ENCODE measurements around the gene GPHB5.
"Not testable (repeated sequence)": the region's sequence is repeated elsewhere in the genome, so short reads cannot be mapped to it uniquely, and the experiment has no call there.

The GPHB5 gene, protein sequence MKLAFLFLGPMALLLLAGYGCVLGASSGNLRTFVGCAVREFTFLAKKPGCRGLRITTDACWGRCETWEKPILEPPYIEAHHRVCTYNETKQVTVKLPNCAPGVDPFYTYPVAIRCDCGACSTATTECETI

DNA sequence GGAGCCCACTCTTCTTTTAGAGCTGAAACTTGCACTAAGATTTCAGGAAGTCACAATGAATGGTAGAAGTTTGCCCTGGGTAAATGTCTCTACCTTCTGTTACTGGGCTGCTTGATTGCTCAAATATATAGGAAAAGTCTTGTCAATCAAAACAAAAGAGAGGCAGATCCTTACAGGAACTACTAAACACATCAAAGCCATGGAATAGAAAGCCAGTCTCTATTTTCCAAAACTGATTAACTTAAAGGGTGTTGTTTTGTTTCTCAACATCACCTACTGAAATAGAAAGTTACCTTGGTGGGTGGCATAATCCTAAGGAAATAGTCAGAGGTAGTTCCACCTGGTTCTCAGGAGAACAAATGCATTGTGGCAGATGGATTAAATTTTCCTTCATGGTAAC lies at the start of gene GPHB5:
TSS of gene GPHB5 (minus strand) at position 101 of the 400 bp plus-strand sequence. CDS start 1,086 bp downstream, outside the sequence.
- DNase-seq (ENCODE audit: low read depth, low spot score), result no peak

DNA sequence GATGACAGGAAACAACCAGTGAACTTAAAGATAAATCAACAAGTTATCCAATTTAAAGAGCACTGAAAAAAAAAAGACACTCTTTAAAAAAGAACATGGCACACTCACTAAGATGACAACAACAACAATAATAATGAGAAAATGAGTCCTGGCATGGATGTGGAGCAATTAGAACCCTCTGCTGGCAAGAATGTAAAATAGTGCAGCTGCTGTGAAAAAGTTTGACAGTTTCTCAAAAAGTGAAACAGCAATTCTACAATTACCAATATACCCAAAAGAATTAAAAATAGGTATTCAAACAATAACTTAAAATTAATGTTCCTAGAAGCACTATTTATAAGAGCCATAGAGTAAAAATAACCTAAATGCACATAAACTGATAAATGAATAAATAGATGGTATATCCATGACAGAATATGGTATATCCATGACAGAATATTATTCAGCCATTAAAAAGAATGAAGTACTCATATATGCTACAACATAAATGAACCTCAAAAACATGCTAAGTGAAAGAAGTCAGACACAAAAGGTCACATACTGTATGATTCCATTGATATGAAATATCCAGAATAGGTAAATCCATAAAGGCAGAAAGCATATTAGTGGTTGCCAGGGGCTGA lies 49.1 kb upstream of the GPHB5 start:
- no peak for DNase-seq (ENCODE audit: low read depth, low spot score)

DNA sequence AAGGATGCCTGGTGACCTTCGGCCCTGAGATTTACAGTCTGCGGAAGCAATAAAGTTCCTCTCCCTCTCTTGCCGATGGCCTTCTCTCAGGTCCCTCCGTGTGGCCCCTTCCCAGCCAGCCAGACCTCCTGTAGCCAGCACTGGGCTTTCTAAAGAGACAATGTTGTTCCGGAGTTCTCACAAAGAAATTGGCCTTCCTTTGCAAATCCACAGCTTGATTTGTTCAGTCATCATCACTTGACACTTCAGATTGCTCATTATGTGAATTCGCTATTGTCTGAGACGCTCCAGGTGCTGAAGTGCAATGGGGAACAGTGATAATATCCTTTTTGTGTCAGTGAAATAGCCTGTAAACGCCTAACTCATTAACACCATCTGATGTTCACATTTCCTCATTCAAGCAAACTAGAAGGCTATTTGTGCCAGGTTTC lies 43.7 kb upstream of the GPHB5 start:
- no peak for DNase-seq (ENCODE audit: low read depth, low spot score)

DNA sequence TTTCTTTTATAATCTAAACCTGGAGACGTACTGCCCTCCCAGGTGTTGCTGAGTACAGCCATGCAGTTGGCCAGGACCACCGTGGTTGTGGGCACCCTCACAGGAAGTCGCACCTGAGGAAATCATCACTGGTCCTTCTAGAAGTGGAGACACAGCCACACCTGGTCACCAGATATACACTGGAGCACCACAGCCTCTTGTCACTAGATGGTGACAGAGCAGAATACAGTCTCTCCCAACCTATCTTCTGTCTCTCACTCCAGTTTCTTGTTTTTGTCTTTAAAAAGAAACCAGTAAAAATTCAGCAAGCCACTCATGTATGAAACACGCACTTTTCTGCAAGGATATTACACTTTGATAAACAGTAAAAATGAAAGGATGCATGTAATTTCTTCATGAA lies 43.1 kb upstream of the GPHB5 start:
- DNase-seq (ENCODE audit: low read depth, low spot score), result no peak

DNA sequence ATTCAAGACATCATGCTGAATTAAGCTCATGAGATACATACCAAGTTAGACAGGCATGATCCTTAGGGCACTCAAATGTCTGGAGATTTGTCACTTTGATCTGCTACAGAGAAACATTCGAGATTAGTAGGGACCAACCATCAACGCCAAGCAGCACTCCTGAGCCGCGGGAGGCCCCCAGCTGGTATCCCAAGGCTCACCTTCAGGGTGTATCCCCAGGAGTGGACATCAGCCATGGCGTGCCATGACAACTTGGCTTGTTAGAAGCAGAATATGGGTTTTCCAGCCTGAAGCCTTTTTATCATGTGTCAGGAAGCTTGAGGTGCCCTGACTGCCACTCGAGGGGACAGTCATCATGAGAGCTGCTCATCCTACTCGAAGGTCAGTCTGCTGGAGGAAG lies 39.1 kb upstream of the GPHB5 start:
- no peak for DNase-seq (ENCODE audit: low read depth, low spot score)

DNA sequence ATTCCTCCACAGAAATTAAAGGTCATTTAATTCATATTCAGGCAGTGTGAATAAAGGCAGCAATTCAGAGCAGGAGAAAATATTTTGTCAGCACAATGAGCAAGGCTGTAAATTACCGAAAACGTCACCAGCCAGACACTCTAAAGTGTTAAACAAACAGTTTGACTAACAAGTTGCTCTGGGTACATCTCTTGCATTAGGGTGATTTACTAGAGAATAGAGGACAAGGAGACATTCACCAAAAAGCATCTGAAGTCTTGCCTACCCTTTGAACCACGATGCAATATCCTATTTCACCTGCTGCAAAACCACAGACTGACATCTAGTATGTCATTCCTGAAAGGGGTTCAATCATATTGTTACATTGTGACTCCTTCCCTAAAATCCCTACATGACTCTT lies 27.1 kb upstream of the GPHB5 start:
- DNase-seq (ENCODE audit: low read depth, low spot score), result no peak

DNA sequence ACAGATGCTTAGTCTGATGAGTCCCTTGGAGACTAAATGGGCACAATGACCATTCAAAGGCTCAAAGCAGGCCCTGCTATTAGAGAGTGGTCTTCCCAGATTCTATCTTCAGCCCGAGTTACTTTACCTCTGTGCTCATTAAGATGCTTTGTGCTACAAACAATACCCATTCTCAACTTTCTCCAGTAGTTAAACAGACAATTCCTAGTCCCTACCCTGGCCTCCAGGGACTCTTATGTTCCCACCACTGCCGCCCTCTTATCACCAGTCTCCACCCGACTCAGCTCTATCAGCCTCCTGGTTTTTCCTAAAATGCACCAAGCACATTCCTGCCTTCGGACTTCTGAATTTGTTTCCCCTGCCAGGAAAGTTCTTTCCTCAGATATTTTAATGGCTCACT lies 25.6 kb upstream of the GPHB5 start:
- DNase-seq (ENCODE audit: low read depth, low spot score), result no peak

DNA sequence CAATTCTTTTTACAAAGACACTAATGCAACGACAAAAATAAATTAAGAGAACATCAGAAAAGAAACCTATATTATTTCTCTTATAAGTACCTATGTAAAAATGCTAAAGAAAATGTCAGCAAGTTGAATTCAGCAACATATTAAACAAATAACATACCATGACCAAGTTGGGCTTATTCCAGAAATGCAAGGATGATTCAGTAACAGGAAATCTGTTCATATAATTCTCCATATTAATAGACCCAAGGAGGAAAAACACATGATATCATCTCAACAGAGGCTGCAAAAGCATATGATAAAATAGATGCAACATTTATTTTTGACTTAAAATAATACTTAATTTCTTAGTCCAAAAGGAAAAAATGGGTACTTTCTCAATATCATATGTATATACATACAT lies 25.1 kb upstream of the GPHB5 start:
- no peak for DNase-seq (ENCODE audit: low read depth, low spot score)

DNA sequence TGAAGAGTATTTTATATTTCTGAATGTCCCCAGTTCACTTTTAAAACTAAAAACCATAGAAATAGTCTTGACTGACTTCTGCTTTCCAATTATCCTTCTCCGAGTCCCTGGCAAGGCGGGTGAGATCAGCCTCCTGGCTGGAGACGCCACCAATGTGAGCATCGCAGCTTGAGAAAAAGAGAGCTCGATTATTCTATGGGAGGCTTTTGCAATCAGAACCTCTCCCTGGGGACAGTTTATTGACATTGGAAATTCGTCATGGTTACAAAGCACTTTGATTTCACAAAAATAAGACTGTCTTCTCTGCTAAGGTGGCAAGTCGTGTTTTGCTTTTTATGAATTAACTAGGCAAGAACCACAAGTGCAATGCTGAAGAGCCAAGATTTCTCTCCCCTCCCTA lies 23.6 kb upstream of the GPHB5 start:
- DNase-seq (ENCODE audit: low read depth, low spot score), result no peak

DNA sequence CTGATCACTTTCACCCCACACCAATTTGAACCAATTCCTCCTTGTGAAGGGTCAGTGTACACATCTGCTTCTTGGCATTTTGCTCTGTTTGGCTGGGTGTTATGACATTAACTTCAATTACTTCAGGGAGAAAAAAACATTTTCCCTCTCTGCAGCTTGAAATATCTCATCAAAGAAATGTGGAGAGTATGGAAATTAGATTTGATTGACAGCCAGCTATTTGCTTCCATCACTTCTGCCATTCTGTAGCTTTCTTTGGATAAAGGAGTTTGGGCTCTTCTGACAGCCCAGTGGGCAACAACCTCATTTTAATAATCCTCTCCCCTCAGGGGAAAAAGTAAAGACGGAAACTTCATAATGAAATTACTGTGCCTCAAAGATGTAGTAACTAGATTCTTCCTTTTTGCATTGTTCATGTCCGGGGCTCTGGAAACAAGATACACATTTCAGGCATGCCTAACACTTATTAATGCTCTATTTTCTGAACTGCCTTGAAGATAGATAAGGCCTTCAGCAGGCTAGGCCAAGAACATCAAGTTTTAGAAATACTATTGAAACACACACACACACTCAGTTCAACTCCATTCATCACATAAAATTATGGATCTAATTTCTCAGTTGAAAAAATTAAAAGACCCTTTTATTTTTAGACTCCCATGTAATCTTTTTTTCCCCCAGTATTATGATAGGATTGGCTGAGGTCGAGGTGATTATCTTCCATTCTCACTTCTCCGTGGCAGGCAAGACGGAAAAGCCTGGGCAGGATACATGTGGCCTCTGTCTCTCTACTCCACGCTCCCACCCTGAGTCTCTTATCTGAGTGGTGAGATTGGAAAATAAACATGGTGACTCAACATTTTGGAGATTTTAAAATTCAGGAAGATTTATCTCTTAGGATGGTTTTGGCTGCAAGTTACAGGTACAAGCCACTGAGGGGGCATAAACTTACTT lies 10.3 kb upstream of the GPHB5 start:
- no peak for DNase-seq (ENCODE audit: low read depth, low spot score)

DNA sequence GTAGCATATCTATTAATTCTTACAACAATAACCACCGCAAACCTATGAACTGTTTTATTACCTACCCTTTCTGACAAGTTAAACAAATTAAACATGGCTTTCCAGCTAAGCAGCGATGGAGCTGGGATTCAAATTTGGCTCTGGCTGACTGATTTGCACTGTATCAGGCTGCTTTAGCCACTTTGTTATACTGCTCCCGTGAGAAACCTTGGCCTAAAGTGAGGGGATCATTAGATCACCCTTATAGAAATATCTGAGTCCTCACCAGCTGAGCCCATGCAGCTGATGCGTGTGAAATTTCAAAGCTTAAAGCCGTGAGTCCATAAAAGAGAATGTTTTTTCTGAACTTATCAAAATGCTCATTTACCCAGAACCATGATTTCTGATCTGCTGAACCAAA lies 8.1 kb upstream of the GPHB5 start:
- no peak for DNase-seq (ENCODE audit: low read depth, low spot score)

DNA sequence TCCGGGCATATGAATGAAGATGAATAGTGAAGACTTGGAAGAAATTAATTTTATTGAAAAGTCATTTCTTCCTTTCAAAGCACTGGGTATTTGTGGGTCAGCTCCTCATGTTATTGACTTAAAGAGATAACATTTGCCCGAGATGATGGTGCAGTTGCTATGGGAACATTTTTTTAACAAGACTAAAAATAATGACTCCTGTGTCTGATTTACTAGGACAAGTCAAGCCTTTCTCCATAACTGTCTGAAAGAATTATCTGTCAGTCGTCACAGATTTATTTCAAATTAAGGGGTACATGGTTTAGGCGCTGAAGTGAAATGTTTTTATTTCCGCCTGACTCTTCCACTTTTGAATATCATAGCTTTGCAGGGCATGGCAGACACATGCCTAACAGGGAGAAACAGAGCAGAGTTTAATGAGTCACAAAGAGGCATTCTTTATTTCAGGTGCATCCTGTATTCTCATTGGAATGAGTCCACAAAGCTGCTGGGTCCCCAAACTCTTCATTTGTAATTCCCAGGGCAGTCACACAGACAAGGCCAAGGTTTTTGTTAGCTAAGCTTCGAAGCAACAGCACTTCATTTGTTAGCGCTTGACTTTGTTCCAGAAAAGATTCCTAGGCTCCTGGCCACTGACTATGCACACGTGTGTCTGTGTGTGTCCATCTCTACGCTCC lies 4.3 kb upstream of the GPHB5 start:
- DNase-seq (ENCODE audit: low read depth, low spot score), result no peak

DNA sequence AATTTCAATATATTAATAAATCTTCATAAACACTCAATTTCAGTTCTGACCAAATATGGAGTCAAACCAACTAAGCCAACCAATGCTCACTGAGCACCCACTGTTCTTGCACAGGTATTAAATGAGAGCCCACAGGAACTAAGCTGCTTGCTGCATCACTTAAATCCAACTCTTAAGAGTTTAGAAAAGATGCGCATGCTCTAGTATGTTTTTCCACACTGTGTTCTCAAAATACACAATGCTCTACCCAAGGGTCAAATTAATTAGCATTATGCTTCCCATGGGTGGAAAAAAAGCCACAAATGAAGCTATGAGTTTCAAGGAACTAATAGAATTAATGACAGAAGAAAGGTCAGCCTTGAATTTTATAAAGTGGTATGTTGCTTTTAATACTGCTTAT lies 3.7 kb upstream of the GPHB5 start:
- DNase-seq (ENCODE audit: low read depth, low spot score), result no peak

DNA sequence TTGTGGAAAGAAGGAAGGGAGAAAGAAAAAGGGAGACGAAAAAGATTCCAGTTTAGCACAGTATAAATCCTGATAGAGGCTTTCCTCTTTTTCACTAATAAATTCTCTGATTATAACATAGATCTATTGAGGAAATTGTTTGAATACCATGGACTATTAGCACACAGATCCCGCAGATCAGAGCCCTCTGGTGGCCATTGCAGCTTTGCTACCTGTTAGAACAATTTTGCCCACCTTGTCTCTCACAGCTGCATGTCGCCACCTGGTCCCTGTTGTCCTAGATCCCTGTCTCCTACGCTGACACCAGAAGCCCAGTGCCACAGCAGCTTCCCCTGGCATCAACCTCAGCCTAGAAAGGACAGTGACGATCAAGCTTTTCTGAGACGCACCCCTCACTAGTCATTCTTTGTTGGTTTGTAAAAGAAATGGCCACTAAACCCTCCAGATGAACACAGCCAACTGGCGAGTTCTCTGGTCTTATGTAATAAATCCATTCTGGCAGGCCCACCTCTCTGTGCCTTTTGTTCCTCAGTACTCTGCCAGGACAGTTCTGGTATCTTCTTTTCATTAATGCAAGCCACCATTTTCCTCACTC lies 9.9 kb downstream of the GPHB5 start:
- DNase-seq (ENCODE audit: low read depth, low spot score), result no peak

DNA sequence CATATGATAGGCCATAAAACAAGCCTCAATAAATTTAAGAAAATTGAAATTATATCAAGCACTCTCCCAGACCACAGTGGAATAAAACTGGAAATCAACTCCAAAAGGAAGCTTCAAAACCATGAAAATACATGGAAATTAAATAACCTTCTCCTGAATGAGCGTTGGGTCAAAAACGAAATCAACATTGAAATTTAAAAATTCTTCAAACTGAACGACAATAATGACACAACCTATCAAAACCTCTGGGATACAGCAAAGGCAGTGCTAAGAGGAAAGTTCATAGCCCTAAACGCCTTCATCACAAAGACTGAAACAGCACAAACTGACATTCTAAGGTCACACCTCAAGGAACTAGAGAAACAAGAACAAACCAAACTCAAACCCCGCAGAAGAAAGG lies 14.3 kb downstream of the GPHB5 start:
- not testable (repeated sequence) for DNase-seq (ENCODE audit: low read depth, low spot score)

DNA sequence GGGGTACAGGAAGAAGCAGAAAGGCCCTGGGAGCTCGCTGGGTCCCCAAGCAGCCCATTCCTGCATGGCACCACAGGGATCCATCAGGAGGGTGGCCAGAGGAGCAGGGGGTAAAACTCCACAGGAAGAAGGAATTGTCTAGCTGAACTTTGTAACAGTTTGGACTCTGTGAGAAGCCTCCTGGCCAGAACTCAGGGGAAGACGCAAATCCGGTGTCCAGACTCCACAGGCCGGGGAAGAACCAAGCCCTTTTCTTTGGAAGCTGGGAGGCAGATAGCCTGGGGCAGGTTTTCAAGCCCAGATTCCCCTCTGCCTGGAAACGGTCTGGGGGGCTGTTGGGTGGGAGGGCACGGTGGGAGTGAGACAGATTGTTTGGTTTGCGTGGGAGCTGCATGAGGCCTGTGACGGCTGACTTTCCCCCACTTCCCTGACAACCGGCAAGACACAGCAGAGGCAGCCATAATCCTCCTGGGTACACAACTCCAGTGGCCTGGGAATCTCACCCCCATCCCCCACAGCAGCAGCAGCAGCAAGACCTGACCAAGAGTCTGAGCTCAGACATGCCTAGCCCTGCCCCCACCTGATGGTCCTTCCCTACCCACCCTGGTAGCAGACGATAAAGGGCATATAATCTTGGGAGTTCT lies 16.7 kb downstream of the GPHB5 start:
- no peak for DNase-seq (ENCODE audit: low read depth, low spot score)

DNA sequence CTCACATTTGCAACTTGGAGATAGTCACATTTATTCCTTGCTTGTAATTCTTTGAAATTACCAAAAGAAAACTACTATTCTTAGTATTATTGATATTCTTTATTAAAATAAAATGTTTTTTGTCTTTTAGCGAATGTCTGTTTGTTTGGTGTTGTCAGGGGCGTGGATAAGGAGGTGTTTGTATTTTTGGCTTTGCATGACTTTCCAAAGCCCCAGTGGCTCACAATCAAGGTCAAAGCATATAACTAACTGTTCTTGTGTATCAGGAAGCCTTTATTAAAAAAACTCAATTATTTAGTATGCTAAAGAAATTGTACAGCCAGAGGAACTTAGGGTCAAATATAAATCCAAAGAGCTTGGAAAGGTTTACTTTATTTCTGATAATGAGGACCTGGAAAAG lies 17.9 kb downstream of the GPHB5 start:
- no peak for DNase-seq (ENCODE audit: low read depth, low spot score)

DNA sequence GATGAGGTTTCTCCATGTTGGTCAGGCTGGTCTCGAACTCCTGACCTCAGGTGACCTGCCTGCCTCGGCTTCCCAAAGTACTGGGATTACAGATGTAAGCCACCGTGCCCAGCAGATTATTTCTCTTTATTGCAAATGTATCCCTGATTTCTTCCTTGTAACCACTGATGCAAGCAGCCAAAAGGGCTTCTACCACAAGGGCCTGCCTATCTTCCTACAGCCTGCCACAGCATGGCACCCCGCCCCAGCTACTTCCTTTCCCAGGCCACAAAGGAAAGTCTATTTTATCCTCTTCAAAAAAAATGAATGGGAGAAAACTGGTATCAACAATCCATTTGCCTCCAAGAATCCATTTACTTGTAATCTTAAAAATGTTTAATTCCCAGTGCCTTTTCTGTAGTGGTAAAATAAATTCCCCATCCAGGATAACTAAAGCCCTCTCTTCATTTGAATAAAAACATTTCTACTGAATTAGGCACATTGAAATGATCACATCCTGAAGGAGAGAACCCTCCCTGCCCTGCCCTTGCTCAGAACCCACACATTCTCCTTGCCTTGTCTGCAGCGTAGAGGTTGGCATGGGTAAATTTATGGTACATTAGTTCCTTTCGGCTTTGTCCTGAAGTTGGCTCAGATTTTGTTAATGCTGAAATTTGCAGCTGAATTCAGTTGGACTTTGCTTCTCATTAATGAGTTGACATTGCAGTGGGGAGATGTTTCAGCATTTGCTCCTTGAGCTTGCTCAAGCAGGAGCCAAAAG lies 19.2 kb downstream of the GPHB5 start:
- DNase-seq (ENCODE audit: low read depth, low spot score), result no peak

DNA sequence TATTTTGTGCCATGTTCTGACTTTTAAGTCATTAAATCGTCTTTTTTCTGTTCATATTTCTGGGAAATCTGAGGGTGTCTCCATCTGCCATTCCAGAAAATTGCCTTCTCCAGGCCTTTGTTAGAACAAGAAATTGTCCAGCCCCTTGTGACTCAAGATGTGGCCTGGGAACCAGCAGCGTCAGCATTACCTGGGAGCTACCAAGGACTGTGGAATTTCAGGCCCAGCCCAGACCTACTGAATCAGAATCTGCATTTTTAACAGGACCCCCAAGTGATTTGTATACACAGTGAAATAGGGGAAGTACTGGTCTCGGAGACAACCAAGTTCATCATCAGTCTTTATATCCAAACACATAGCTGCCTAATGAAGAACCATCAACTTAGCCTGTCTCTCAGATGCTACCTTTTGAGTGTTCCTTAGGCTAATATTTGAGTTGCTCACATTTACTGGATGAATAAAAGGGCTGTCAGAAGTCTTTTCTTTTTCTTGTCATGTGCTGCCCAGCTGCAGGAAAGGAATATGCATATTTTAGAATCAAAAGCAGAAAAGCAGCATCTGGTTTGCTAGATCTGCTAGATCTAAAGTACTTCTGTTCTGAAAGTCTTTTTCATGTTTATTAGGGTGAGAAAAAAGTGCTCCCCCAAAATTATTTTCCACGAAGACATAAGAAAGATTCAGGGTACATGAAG lies 21.2 kb downstream of the GPHB5 start:
- no peak for DNase-seq (ENCODE audit: low read depth, low spot score)

DNA sequence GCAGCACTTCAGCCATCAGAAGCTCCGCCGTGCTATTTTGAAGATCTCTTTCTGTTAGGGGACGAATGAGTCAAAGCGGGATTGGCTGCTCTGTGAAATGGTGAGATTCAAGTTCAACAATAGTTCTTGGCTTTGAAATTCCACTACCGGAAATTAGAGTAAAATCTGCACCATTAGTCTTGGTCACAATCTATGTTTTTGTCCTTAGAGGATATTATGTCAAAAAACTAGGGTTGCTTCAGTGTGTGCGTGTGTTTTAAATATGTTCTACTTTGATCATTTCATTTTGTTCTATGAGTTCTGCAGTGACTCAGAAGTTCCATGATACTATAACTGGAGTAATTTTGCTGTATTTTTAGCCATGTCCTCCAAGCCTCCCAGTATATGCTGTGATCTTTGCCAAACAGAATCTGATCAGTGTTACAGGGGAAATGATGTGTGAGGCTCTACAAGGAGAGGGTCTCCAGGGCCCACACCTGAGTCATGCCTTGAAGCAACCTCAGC lies 22.6 kb downstream of the GPHB5 start:
- DNase-seq (ENCODE audit: low read depth, low spot score), result no peak

Data from activated CD4-positive, CD25-positive, alpha-beta regulatory T cell treated with anti-CD3 and anti-CD28 coated beads, Interleukin-2, amount 50 U/mL, for 16 hours (primary cell).